GM23248 (cell line): ENCODE results near the gene CEP76.

Source experiments
- EZH2 ChIP-seq: fragments of 200-600 bp; sonication (generic); IDR thresholded peaks from 2 replicates; pipeline ENCODE4 v1.6.1; 2018; ENCODE audit warnings: antibody characterized with exemption, mild to moderate bottlenecking; ENCODE audit not compliant: insufficient read depth, poor library complexity, severe bottlenecking
- EZH2phosphoT487 ChIP-seq: fragments of 200-600 bp; sonication (generic); IDR thresholded peaks from 2 replicates; pipeline ENCODE4 v1.6.1; 2018; ENCODE audit warnings: antibody characterized with exemption, moderate library complexity, mild to moderate bottlenecking, low read depth; ENCODE audit not compliant: insufficient read depth

DNA sequence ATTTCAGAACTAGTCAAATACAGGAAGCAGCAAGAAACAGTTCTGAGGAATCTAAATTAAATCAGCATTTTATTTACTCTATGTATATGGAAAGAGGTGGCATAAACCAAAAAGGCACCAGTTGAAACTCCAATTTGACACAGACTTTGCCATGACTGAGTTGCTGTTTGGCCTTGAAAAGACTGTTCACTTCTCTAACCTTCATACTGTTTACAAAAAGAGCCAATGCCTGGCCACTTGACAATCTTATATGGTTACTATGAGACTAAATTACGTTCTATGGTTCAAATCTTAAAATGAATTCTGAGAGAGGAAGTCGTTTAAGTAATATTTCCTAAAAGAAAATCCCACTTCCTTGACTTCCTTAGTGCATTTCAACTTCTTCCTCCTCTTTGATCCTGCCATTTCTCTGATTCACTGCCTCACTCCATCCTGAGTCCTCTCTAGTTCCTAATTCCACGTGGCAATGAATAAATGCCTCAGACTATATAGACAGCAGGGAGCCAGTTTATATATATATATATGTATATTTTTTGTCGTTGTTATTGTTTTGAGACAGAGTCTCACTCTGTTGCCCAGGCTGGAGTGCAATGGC, 13.2 kb downstream of the CEP76 start:
- no peak for TF ChIP-seq EZH2
- no peak for TF ChIP-seq EZH2phosphoT487
